ENCODE data around the gene TDRD7.
A peak's percentile ranks its signal among the peaks of the same experiment; 100 is the strongest.

The TDRD7 gene

GRCh38 chr9:97507428-97507984 lies 95.6 kb downstream of the TDRD7 start:
- no peak overlapping the region for H3K27ac ChIP-seq (ENCODE audit: insufficient read depth in 1 of 2, low read depth in 1 of 2, low read length in 2 of 2, poor library complexity in 1 of 2, severe bottlenecking in 2 of 2)
- no peaks in the 10 kb centered on the region for H3K36me3 ChIP-seq (ENCODE audit: control insufficient read depth in 4 of 4, insufficient read depth in 4 of 4, low read length in 3 of 4)
- peaks cover 2 to 24% (median 20%) of the 10 kb centered on the region in 5 experiments for H3K27me3 ChIP-seq (replicated peaks in 2 of 5; ENCODE audit: control insufficient read depth in 4 of 5, insufficient read depth in 5 of 5, low read length in 4 of 5)
- H3K4me1 ChIP-seq (ENCODE audit: control extremely low read depth in 1 of 4, control insufficient read depth in 4 of 4, insufficient read depth in 4 of 4, low read length in 3 of 4): peaks cover 0 to 7% (median 5%) of the 10 kb centered on the region in 4 experiments
- POLR2A ChIA-PET: no interaction called here
- DNase-seq: no peak
- WGBS (ENCODE audit: insufficient coverage): 100% methylated on average over 1 of the region's 5 CpGs
- no peaks in the 10 kb centered on the region for H3K9me3 ChIP-seq (ENCODE audit: control extremely low read depth in 1 of 5, control insufficient read depth in 4 of 5, insufficient read depth in 2 of 5, low read depth in 1 of 5, low read length in 4 of 5)
- CTCF ChIA-PET: interaction anchor here (0.9 to 1.9 kb wide), 2 partner anchors 22 to 39 kb away, joined by 3 to 4 read pairs; no protein-coding TSS in a partner anchor
- no peak overlapping the region for H3K4me3 ChIP-seq (ENCODE audit: control insufficient read depth in 1 of 7, extremely low read depth in 1 of 7, insufficient read depth in 4 of 7, low read depth in 2 of 7, low read length in 6 of 7)

- WGBS (ENCODE audit: insufficient coverage): 75% methylated on average over 4 of the region's 4 CpGs
- ChIA-PET POLR2A (interaction anchor here (1.0 kb wide), 1 partner anchor 10 kb away, joined by 3 read pairs; no protein-coding TSS in a partner anchor), CTCF (interaction anchor here (2.6 kb wide), 1 partner anchor 90 kb away, joined by 8 read pairs; no protein-coding TSS in a partner anchor)
- Histone ChIP-seq H3K9me3 (ENCODE audit: control extremely low read depth in 1 of 5, control insufficient read depth in 4 of 5, insufficient read depth in 2 of 5, low read depth in 1 of 5, low read length in 4 of 5) (no peaks in the 10 kb centered on the region), H3K4me1 (ENCODE audit: control extremely low read depth in 1 of 4, control insufficient read depth in 4 of 4, insufficient read depth in 4 of 4, low read length in 3 of 4) (no peaks in the 10 kb centered on the region), H3K27me3 (replicated peaks in 2 of 5; ENCODE audit: control insufficient read depth in 4 of 5, insufficient read depth in 5 of 5, low read length in 4 of 5) (peaks cover 2 to 11% (median 6%) of the 10 kb centered on the region in 5 experiments), H3K27ac (ENCODE audit: insufficient read depth in 1 of 2, low read depth in 1 of 2, low read length in 2 of 2, poor library complexity in 1 of 2, severe bottlenecking in 2 of 2) (no peak overlapping the region), H3K36me3 (ENCODE audit: control insufficient read depth in 4 of 4, insufficient read depth in 4 of 4, low read length in 3 of 4) (no peaks in the 10 kb centered on the region), H3K4me3 (ENCODE audit: control insufficient read depth in 1 of 7, extremely low read depth in 1 of 7, insufficient read depth in 4 of 7, low read depth in 2 of 7, low read length in 6 of 7) (no peak overlapping the region)
- DNase-seq: no peak
These were observed 97.0 kb downstream of the TDRD7 start for GRCh38 chr9:97508852-97509251.

- H3K4me3 ChIP-seq (ENCODE audit: control insufficient read depth in 1 of 7, extremely low read depth in 1 of 7, insufficient read depth in 4 of 7, low read depth in 2 of 7, low read length in 6 of 7): no peak overlapping the region
- H3K9me3 ChIP-seq (ENCODE audit: control extremely low read depth in 1 of 5, control insufficient read depth in 4 of 5, insufficient read depth in 2 of 5, low read depth in 1 of 5, low read length in 4 of 5): no peaks in the 10 kb centered on the region
- peaks cover 0 to 4% (median 0%) of the 10 kb centered on the region in 5 experiments for H3K27me3 ChIP-seq (replicated peaks in 2 of 5; ENCODE audit: control insufficient read depth in 4 of 5, insufficient read depth in 5 of 5, low read length in 4 of 5)
- no peak overlapping the region for H3K27ac ChIP-seq (ENCODE audit: insufficient read depth in 1 of 2, low read depth in 1 of 2, low read length in 2 of 2, poor library complexity in 1 of 2, severe bottlenecking in 2 of 2)
- H3K4me1 ChIP-seq (ENCODE audit: control extremely low read depth in 1 of 4, control insufficient read depth in 4 of 4, insufficient read depth in 4 of 4, low read length in 3 of 4): peaks cover 0 to 3% (median 0%) of the 10 kb centered on the region in 4 experiments
- DNase-seq: peak in 2 of 3 donors; percentile 51 to 52
- POLR2A ChIA-PET: no interaction called here
- no peaks in the 10 kb centered on the region for H3K36me3 ChIP-seq (ENCODE audit: control insufficient read depth in 4 of 4, insufficient read depth in 4 of 4, low read length in 3 of 4)
- WGBS (ENCODE audit: insufficient coverage): 87% methylated on average over 7 of the region's 10 CpGs
- CTCF ChIA-PET: interaction anchor here (0.8 to 2.6 kb wide), 5 partner anchors 9 to 104 kb away, joined by 3 to 8 read pairs (median 4); partner anchors contain the start of gene TMOD1
These were observed 99.1 kb downstream of the TDRD7 start for GRCh38 chr9:97510797-97511654.

GRCh38 chr9:97511655-97512427 lies 99.9 kb downstream of the TDRD7 start:
- CTCF ChIA-PET: interaction anchor here (1.2 to 2.6 kb wide), 3 partner anchors 10 to 103 kb away, joined by 3 to 8 read pairs (median 7); partner anchors contain the start of gene TMOD1
- Histone ChIP-seq H3K9me3 (ENCODE audit: control extremely low read depth in 1 of 5, control insufficient read depth in 4 of 5, insufficient read depth in 2 of 5, low read depth in 1 of 5, low read length in 4 of 5) (no peaks in the 10 kb centered on the region), H3K4me3 (ENCODE audit: control insufficient read depth in 1 of 7, extremely low read depth in 1 of 7, insufficient read depth in 4 of 7, low read depth in 2 of 7, low read length in 6 of 7) (no peak overlapping the region), H3K36me3 (ENCODE audit: control insufficient read depth in 4 of 4, insufficient read depth in 4 of 4, low read length in 3 of 4) (no peaks in the 10 kb centered on the region), H3K4me1 (ENCODE audit: control extremely low read depth in 1 of 4, control insufficient read depth in 4 of 4, insufficient read depth in 4 of 4, low read length in 3 of 4) (peaks cover 0 to 3% (median 0%) of the 10 kb centered on the region in 4 experiments), H3K27me3 (replicated peaks in 2 of 5; ENCODE audit: control insufficient read depth in 4 of 5, insufficient read depth in 5 of 5, low read length in 4 of 5) (no peaks in the 10 kb centered on the region), H3K27ac (ENCODE audit: insufficient read depth in 1 of 2, low read depth in 1 of 2, low read length in 2 of 2, poor library complexity in 1 of 2, severe bottlenecking in 2 of 2) (no peak overlapping the region)
- POLR2A ChIA-PET: no interaction called here
- WGBS (ENCODE audit: insufficient coverage): 94% methylated on average over 5 of the region's 6 CpGs
- no peak for DNase-seq

GRCh38 chr9:97512966-97513560 lies 101.2 kb downstream of the TDRD7 start:
- WGBS (ENCODE audit: insufficient coverage): 82% methylated on average over 6 of the region's 8 CpGs
- DNase-seq: no peak
- no peaks in the 10 kb centered on the region for H3K27me3 ChIP-seq (replicated peaks in 2 of 5; ENCODE audit: control insufficient read depth in 4 of 5, insufficient read depth in 5 of 5, low read length in 4 of 5)
- peaks cover 0 to 12% (median 5%) of the 10 kb centered on the region in 4 experiments for H3K4me1 ChIP-seq (ENCODE audit: control extremely low read depth in 1 of 4, control insufficient read depth in 4 of 4, insufficient read depth in 4 of 4, low read length in 3 of 4)
- H3K36me3 ChIP-seq (ENCODE audit: control insufficient read depth in 4 of 4, insufficient read depth in 4 of 4, low read length in 3 of 4): no peaks in the 10 kb centered on the region
- POLR2A ChIA-PET: no interaction called here
- H3K4me3 ChIP-seq (ENCODE audit: control insufficient read depth in 1 of 7, extremely low read depth in 1 of 7, insufficient read depth in 4 of 7, low read depth in 2 of 7, low read length in 6 of 7): no peak overlapping the region
- no peaks in the 10 kb centered on the region for H3K9me3 ChIP-seq (ENCODE audit: control extremely low read depth in 1 of 5, control insufficient read depth in 4 of 5, insufficient read depth in 2 of 5, low read depth in 1 of 5, low read length in 4 of 5)
- CTCF ChIA-PET: interaction anchor here (0.9 to 1.2 kb wide), 2 partner anchors 44 to 46 kb away, joined by 3 to 4 read pairs; no protein-coding TSS in a partner anchor
- no peak overlapping the region for H3K27ac ChIP-seq (ENCODE audit: insufficient read depth in 1 of 2, low read depth in 1 of 2, low read length in 2 of 2, poor library complexity in 1 of 2, severe bottlenecking in 2 of 2)

- DNase-seq: no peak
- Histone ChIP-seq H3K9me3 (ENCODE audit: control extremely low read depth in 1 of 5, control insufficient read depth in 4 of 5, insufficient read depth in 2 of 5, low read depth in 1 of 5, low read length in 4 of 5) (no peaks in the 10 kb centered on the region), H3K27me3 (replicated peaks in 2 of 5; ENCODE audit: control insufficient read depth in 4 of 5, insufficient read depth in 5 of 5, low read length in 4 of 5) (no peaks in the 10 kb centered on the region), H3K4me3 (ENCODE audit: control insufficient read depth in 1 of 7, extremely low read depth in 1 of 7, insufficient read depth in 4 of 7, low read depth in 2 of 7, low read length in 6 of 7) (no peak overlapping the region), H3K27ac (ENCODE audit: insufficient read depth in 1 of 2, low read depth in 1 of 2, low read length in 2 of 2, poor library complexity in 1 of 2, severe bottlenecking in 2 of 2) (no peak overlapping the region), H3K4me1 (ENCODE audit: control extremely low read depth in 1 of 4, control insufficient read depth in 4 of 4, insufficient read depth in 4 of 4, low read length in 3 of 4) (peaks cover 0 to 27% (median 20%) of the 10 kb centered on the region in 4 experiments), H3K36me3 (ENCODE audit: control insufficient read depth in 4 of 4, insufficient read depth in 4 of 4, low read length in 3 of 4) (no peaks in the 10 kb centered on the region)
- 78% methylated on average over 9 of the region's 9 CpGs for WGBS (ENCODE audit: insufficient coverage)
- CTCF ChIA-PET: interaction anchor here (0.6 kb wide), 1 partner anchor 202 kb away, joined by 3 read pairs; no protein-coding TSS in a partner anchor
- POLR2A ChIA-PET: no interaction called here
These were observed 102.6 kb downstream of the TDRD7 start for GRCh38 chr9:97514531-97514930.
